ENCODE measurements around the gene SLC22A23. TPM values are rescaled to one million over a fixed set of nuclear protein-coding genes. Genes with fewer than 3 reads are reported as not detected.

The SLC22A23 gene
- total and polyA plus RNA-seq, 2 donors (not counting 1 experiment from before 2014, with no cell fraction given) = 0.18 to 1.4 TPM

DNA sequence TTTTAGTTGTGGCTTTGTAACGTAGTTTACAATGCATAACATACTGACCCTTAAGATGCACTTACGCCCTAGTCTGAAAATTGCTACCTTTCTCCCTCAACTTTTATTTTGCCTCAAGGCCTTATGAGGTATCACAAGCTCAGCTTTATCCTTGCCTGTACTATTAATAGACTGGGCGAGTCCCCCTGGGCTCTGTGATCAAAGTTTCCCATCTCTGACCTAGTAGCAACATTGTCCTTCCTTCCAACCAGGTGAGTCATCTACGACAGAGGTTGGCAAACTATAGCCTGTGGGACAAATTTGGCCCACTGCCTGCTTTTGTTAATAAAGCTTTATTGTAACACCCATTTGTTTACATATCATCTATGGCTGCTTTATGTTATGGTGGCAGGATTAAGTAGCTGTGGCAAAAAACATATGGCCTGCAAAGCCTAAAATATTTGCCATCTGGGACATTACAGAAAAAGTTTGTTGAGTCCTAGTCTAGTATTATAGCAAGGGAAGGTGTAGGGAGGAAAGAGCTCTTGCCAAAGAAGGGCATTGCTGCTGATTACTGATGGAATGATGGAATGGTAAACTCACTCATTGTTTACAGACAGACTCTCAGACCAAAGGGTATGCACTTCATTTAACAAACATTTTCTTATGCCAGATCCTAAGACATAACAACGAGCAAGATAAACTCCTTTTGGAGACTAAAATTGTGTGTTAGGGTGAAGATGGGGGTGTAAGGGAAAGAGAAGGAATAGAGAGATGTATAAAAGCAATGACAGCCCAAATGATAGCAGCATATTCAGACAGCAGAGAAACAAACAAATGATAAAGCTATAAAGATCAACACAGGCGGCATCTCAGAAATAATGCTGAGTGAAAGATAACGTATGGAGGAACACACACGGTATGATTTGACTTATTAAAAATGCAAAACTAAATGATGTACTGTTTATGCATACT lies 74.2 kb downstream of the SLC22A23 start:
- no peaks in the 10 kb centered on the region for H3K79me2 ChIP-seq (ENCODE audit: control insufficient read depth, insufficient read depth, low read length)
- H3K27ac ChIP-seq (ENCODE audit: low read length in 2 of 2) = no peak overlapping the region
- no peak overlapping the region for H3K4me2 ChIP-seq (replicated peaks; ENCODE audit: low read depth, low read length, poor library complexity, severe bottlenecking)

More for the DNA sequence above, 74.2 kb downstream of the SLC22A23 start:
- no peak overlapping the region for H3K4me3 Mint-ChIP-seq
- intact Hi-C loops (cut with micrococcal nuclease) = loop anchor here (10.0 kb wide), 1 partner anchor 48 kb away; no protein-coding TSS in a partner anchor
- Histone ChIP-seq H3K4me3 (ENCODE audit: control extremely low read depth in 1 of 5, extremely low read depth in 1 of 5, insufficient read depth in 1 of 5, low read depth in 2 of 5, low read length in 4 of 5) (no peak overlapping the region), H4K20me1 (ENCODE audit: control insufficient read depth, insufficient read depth, low read length, poor library complexity, severe bottlenecking) (no peaks in the 10 kb centered on the region), H3K9ac (ENCODE audit: low read length) (no peak overlapping the region), H3K4me1 (ENCODE audit: control insufficient read depth in 2 of 2, insufficient read depth in 2 of 2, low read length in 2 of 2) (peaks cover 11% of the 10 kb centered on the region in 2 donors), H3K27me3 (replicated peaks in 1 of 4; ENCODE audit: control extremely low read depth in 1 of 4, control insufficient read depth in 3 of 4, insufficient read depth in 4 of 4, low read length in 3 of 4) (peaks cover 0 to 6% (median 0%) of the 10 kb centered on the region in 4 experiments), H2AFZ (ENCODE audit: insufficient read depth, low read depth, low read length, poor library complexity, severe bottlenecking) (no peak overlapping the region), H3K9me3 (ENCODE audit: control extremely low read depth in 1 of 3, control insufficient read depth in 2 of 3, insufficient read depth in 1 of 3, low read length in 2 of 3) (no peaks in the 10 kb centered on the region), H3K36me3 (replicated peaks in 1 of 2; ENCODE audit: control extremely low read depth in 1 of 2, control insufficient read depth in 1 of 2, extremely low read depth in 1 of 2, insufficient read depth in 2 of 2, low read length in 1 of 2) (no peaks in the 10 kb centered on the region)
- peaks cover 31% of the 10 kb centered on the region for H3K27me3 Mint-ChIP-seq
- H3K4me1 Mint-ChIP-seq = peaks cover 22% of the 10 kb centered on the region
- POLR2A ChIA-PET = no interaction called here
- DNase-seq = no peak
- 84% methylated on average over 4 of the region's 8 CpGs for WGBS (ENCODE audit: insufficient coverage)
- no peaks in the 10 kb centered on the region for H3K9me3 Mint-ChIP-seq (ENCODE audit: insufficient read depth)
- H3K27ac Mint-ChIP-seq = no peak overlapping the region
- TF ChIP-seq, protein P1, sequence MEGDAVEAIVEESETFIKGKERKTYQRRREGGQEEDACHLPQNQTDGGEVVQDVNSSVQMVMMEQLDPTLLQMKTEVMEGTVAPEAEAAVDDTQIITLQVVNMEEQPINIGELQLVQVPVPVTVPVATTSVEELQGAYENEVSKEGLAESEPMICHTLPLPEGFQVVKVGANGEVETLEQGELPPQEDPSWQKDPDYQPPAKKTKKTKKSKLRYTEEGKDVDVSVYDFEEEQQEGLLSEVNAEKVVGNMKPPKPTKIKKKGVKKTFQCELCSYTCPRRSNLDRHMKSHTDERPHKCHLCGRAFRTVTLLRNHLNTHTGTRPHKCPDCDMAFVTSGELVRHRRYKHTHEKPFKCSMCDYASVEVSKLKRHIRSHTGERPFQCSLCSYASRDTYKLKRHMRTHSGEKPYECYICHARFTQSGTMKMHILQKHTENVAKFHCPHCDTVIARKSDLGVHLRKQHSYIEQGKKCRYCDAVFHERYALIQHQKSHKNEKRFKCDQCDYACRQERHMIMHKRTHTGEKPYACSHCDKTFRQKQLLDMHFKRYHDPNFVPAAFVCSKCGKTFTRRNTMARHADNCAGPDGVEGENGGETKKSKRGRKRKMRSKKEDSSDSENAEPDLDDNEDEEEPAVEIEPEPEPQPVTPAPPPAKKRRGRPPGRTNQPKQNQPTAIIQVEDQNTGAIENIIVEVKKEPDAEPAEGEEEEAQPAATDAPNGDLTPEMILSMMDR (IDR thresholded peaks at IDR 0.05) = no peak
- no peak for TF ChIP-seq EZH2 (IDR thresholded peaks at IDR 0.05; ENCODE audit: borderline replicate concordance, insufficient read depth, low read depth, low read length, poor library complexity, severe bottlenecking)
- CTCF ChIA-PET = interaction anchor here (0.7 kb wide), 1 partner anchor 21 kb away, joined by 3 read pairs; no protein-coding TSS in a partner anchor
- no peak for ATAC-seq (ENCODE audit: low read depth)
